Measurements from ENCODE around the gene MBLAC1.

DNA sequence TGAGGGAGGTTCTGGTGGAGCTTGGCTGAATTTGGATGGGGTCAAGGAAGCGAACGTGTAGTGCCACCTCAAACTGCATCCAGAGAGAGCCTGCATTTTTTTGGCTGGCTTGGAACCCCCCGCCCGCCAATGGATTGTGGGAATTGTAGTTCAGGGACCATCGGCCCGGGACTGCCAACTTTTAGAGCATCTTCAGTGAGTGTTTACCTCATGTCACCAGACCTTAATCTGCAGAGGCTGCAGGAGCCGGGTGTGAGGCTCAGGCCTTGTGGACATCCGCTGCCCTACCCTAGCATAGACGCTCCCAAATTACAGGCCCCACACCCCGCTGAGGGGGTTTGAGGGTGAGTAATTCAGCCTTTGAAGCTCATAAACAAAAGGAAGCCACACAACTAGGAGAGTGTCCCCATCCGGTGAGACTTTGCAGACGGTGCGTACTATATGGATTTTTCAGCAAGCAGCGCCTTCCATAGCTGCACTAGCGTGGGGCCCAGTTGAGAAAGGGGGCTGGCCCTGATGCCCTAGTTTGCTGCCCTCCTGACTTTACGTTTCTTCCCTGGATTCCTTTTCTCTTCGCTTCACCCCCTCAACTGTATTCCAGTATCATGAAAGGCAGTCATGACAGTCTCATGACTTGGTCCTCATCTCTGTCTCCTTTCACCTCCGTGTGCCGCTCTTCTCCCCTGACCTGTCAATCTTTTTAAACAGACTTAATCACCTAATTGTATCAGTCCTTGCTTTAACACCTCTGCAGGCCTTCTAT is 6.6 kb upstream of the MBLAC1 start:
- TF ChIP-seq POLR2AphosphoS5 (IDR thresholded peaks at IDR 0.05; ENCODE audit: borderline replicate concordance, low read depth, low read length) (no peak), EZH2 (IDR thresholded peaks at IDR 0.05) (no peak), FOXP2 (optimal IDR thresholded peaks at IDR 0.05; ENCODE audit: control extremely low read depth, extremely low read length, insufficient read depth) (no peak)

All from SK-N-MC (cell line).